Measurements from ENCODE around the gene MATR3. TPM values are rescaled to one million over a fixed set of nuclear protein-coding genes. Genes with fewer than 3 reads are reported as not detected.

The MATR3 gene
- total and polyA plus RNA-seq, 9 donors = 174 to 297 (median 222) TPM

DNA sequence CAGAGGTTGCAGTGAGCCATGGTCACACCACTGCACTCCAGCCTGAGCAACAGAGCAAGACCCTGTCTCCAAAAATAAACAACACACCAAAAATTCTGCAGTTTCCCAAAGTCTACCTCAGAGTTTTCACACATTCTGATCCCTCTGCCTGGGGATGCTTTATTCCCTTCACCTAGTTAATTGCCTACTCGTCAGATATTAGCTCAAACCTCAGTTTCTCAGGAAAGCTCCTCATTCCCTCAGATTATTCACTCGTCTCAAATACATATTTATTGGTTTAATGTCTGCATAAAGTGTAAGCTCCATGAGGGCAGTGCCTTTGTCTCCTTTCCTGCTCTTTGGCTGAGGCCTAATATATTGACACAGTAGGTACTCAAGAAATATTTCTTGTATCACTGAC, 2.5 kb upstream of the MATR3 start:
- H3K36me3 ChIP-seq = no peaks in the 10 kb centered on the region
- H3K4me1 ChIP-seq (ENCODE audit: insufficient read depth) = peaks cover 2% of the 10 kb centered on the region
- no peak overlapping the region for H3K27ac ChIP-seq
- intact Hi-C loops (cut with DNase I) = loop anchor here in 1 of 4 donors (5.0 kb wide), 1 partner anchor 51 kb away; the partner anchor contains the start of gene PAIP2
- no peak overlapping the region for H3K4me3 ChIP-seq
- TF ChIP-seq, protein P1, sequence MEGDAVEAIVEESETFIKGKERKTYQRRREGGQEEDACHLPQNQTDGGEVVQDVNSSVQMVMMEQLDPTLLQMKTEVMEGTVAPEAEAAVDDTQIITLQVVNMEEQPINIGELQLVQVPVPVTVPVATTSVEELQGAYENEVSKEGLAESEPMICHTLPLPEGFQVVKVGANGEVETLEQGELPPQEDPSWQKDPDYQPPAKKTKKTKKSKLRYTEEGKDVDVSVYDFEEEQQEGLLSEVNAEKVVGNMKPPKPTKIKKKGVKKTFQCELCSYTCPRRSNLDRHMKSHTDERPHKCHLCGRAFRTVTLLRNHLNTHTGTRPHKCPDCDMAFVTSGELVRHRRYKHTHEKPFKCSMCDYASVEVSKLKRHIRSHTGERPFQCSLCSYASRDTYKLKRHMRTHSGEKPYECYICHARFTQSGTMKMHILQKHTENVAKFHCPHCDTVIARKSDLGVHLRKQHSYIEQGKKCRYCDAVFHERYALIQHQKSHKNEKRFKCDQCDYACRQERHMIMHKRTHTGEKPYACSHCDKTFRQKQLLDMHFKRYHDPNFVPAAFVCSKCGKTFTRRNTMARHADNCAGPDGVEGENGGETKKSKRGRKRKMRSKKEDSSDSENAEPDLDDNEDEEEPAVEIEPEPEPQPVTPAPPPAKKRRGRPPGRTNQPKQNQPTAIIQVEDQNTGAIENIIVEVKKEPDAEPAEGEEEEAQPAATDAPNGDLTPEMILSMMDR (IDR thresholded peaks at IDR 0.05) = no peak
- no peak for TF ChIP-seq EP300 (IDR thresholded peaks at IDR 0.05)
- no peak for TF ChIP-seq POLR2A (IDR thresholded peaks at IDR 0.05)
- WGBS, 3 donors = 94 to 99% (median 95%) methylated on average over 2 of the region's 2 CpGs
- no peaks in the 10 kb centered on the region for H3K9me3 ChIP-seq
- H3K27me3 ChIP-seq = no peaks in the 10 kb centered on the region
- DNase-seq = no peak

DNA sequence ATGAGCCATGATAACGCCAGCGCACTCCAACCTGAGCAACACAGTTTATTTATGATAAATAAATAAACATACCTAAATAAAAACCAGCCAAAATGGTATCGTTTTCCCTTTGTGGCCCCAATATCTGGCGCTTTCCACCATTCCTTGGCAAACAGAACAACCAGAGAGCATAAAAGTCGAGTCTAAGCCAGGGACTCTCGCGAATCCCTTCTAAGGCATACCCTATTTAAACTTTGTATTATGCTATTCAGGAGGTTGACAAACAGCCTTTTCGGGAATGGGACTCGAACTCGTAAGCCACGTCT, 386 bp upstream of the MATR3 start:
- Histone ChIP-seq H3K36me3 (no peaks in the 10 kb centered on the region), H3K27ac (peak overlapping the region; percentile 95 to 100), H3K4me1 (ENCODE audit: insufficient read depth) (peaks cover 9% of the 10 kb centered on the region), H3K4me3 (peak overlapping the region; percentile 95), H3K9me3 (no peaks in the 10 kb centered on the region), H3K27me3 (no peaks in the 10 kb centered on the region)
- intact Hi-C loops (cut with DNase I) = loop anchor here in 1 of 4 donors (5.0 kb wide), 1 partner anchor 49 kb away; the partner anchor contains the start of gene PAIP2
- DNase-seq = peak in 1 of 5 donors; percentile 38
- 25 to 29% (median 29%) methylated on average over 11 of the region's 11 CpGs for WGBS, 3 donors
- TF ChIP-seq EP300 (IDR thresholded peaks at IDR 0.05) = no peak
- TF ChIP-seq, protein P1 (IDR thresholded peaks at IDR 0.05) = no peak
- TF ChIP-seq POLR2A (IDR thresholded peaks at IDR 0.05) = no peak

- 0% methylated on average over 48 of the region's 48 CpGs for WGBS, 3 donors
- H3K36me3 ChIP-seq = no peaks in the 10 kb centered on the region
- no peak for TF ChIP-seq EP300 (IDR thresholded peaks at IDR 0.05)
- TF ChIP-seq POLR2A (IDR thresholded peaks at IDR 0.05) = no peak
- TF ChIP-seq, protein P1 (IDR thresholded peaks at IDR 0.05) = no peak
- H3K9me3 ChIP-seq = no peaks in the 10 kb centered on the region
- H3K27ac ChIP-seq = peak overlapping the region; percentile 95 to 100
- peaks cover 15% of the 10 kb centered on the region for H3K4me1 ChIP-seq (ENCODE audit: insufficient read depth)
- intact Hi-C loops (cut with DNase I) = loop anchor here in 2 of 4 donors (5.0 kb wide), 1 partner anchor 48 kb away; the partner anchor contains the start of gene PAIP2 (in 2 of the 2)
- H3K27me3 ChIP-seq = no peaks in the 10 kb centered on the region
- H3K4me3 ChIP-seq = peak overlapping the region; percentile 95
- peak; percentile 78 to 87 (median 83) for DNase-seq
Observed at GRCh38 chr5:139294374-139295165, 1.0 kb downstream of the MATR3 start.

GRCh38 chr5:139295346-139296057, 2.0 kb downstream of the MATR3 start:
- no peak for DNase-seq
- H3K27me3 ChIP-seq = no peaks in the 10 kb centered on the region
- peak overlapping the region; percentile 95 for H3K4me3 ChIP-seq
- peaks cover 21% of the 10 kb centered on the region for H3K4me1 ChIP-seq (ENCODE audit: insufficient read depth)
- peak overlapping the region in 1 of 2 donors; percentile 100 for H3K27ac ChIP-seq
- 23 to 29% (median 23%) methylated on average over 16 of the region's 16 CpGs for WGBS, 3 donors
- intact Hi-C loops (cut with DNase I) = loop anchor here in 1 of 4 donors (5.0 kb wide), 1 partner anchor 47 kb away; the partner anchor contains the start of gene PAIP2
- H3K9me3 ChIP-seq = no peaks in the 10 kb centered on the region
- TF ChIP-seq, protein P1 (IDR thresholded peaks at IDR 0.05) = no peak
- TF ChIP-seq POLR2A (IDR thresholded peaks at IDR 0.05) (no peak), EP300 (IDR thresholded peaks at IDR 0.05) (no peak)
- no peaks in the 10 kb centered on the region for H3K36me3 ChIP-seq
